DMS153 (cell line): ENCODE data around the gene AEN.

ENCODE experiments used
- DNase-seq: peaks from one replicate; lab custom pipeline; 2025; lab: John Stamatoyannopoulos, UW

The AEN gene

GRCh38 chr15:88664151-88664778 is 43.1 kb downstream of the AEN start:
- DNase-seq, result no peak

- DNase-seq, result no peak
Observed at GRCh38 chr15:88674661-88675060, 53.5 kb downstream of the AEN start.

- DNase-seq, result no peak
Observed at GRCh38 chr15:88678755-88679154, 57.6 kb downstream of the AEN start.

- DNase-seq, result no peak
Observed at GRCh38 chr15:88680241-88681001, 59.3 kb downstream of the AEN start.

- DNase-seq, result no peak
Observed at GRCh38 chr15:88681610-88682221, 60.6 kb downstream of the AEN start.
